Left cardiac atrium (tissue), 4 donors: Measurements from ENCODE around the gene MYOZ3. TPM values are rescaled to one million over a fixed set of nuclear protein-coding genes. Genes with fewer than 3 reads are reported as not detected.
A peak's percentile ranks its signal among the peaks of the same experiment; 100 is the strongest.

Experiments used
- ATAC-seq, 2 donors: fragments of 200-7000 bp; cut with Tn5 transposase; one replicate each; pipeline ENCODE4 v1.9.1; 2020; ENCODE audit warnings: mild to moderate bottlenecking in 2 of 2, moderate library complexity in 2 of 2
- DNase-seq: peaks from one replicate; pipeline ENCODE4 v3.0.0-alpha.2; 2020
- intact Hi-C, 2 donors: fragments of 100-400 bp; cut with DNase I; formaldehyde crosslinking; loops; one replicate each; pipeline versions ENCODE4 v1.14.1 to v1.15.1; 2022 to 2023
- long read RNA-seq: library from polyadenylated mRNA; unstranded; transcript quantifications from one replicate; pipeline ENCODE4 v2.0.0, GENCODE V29; 2021
- total RNA-seq, 2 donors: library from RNA; stranded (reverse); fragmentation: NEBNext Ultra II Directional; extraction: Animal tissue kit (Norgen Biotek cat#: 25700); gene quantifications; one replicate each; pipeline ENCODE4 v1.2.1, GENCODE V29; 2021
- donor health status: DM: no; HTN: yes; CAD: no.
- donor health status: DM: no; HTN: yes; CAD: no; lungs with severe emphysema.
- donor health status: DM: yes; HTN: yes; CAD: no.
- donor health status: Dilated cardiomyopathy.

MYOZ3 gene
- 1 to 10 TPM; 2.9 to 3.0 TPM for total RNA-seq
- long read RNA-seq, partial matches to known transcripts = 0 of 2 reads
- long read RNA-seq, other reads (novel, unspliced or antisense) = 2 of 2 reads

- ATAC-seq (no peak), DNase-seq (peak; percentile 11)
- intact Hi-C loops = no loop called here
These were observed at the start of gene MYOZ3 for GRCh38 chr5:150661086-150661485. TSS of gene MYOZ3 (plus strand) at chr5:150661251. CDS start at chr5:150662942, 1,691 bp downstream.

GRCh38 chr5:150612405-150612804, 48.6 kb upstream of the MYOZ3 start:
- DNase-seq (no peak), ATAC-seq (peak; percentile 17 to 20)
- intact Hi-C loops = no loop called here

- intact Hi-C loops = no loop called here
- ATAC-seq (no peak), DNase-seq (no peak)
These were observed 48.0 kb upstream of the MYOZ3 start for GRCh38 chr5:150612905-150613670.

- intact Hi-C loops = no loop called here
- ATAC-seq (peak; percentile 7 to 13), DNase-seq (peak; percentile 60)
These were observed 46.9 kb upstream of the MYOZ3 start for GRCh38 chr5:150613991-150614660.

GRCh38 chr5:150614661-150615060, 46.4 kb upstream of the MYOZ3 start:
- intact Hi-C loops = no loop called here
- ATAC-seq = no peak
- DNase-seq = no peak

- intact Hi-C loops = no loop called here
These were observed 45.8 kb upstream of the MYOZ3 start for GRCh38 chr5:150615141-150615699.

GRCh38 chr5:150616024-150616470, 45.0 kb upstream of the MYOZ3 start:
- intact Hi-C loops = no loop called here
- peak; percentile 90 for DNase-seq
- peak; percentile 39 to 53 for ATAC-seq

More at GRCh38 chr5:150615141-150615699, 45.8 kb upstream of the MYOZ3 start:
- DNase-seq (peak; percentile 86), ATAC-seq (peak; percentile 32 to 48)

GRCh38 chr5:150616506-150616905, 44.5 kb upstream of the MYOZ3 start:
- ATAC-seq (no peak), DNase-seq (no peak)
- intact Hi-C loops = no loop called here

- ATAC-seq (peak in 1 of 2 donors; percentile 29), DNase-seq (peak; percentile 61)
- intact Hi-C loops = loop anchor here in 1 of 2 donors (2.0 kb wide), 1 partner anchor 23 kb away; the partner anchor contains the start of gene SYNPO
These were observed 42.9 kb upstream of the MYOZ3 start for GRCh38 chr5:150618163-150618562.

- ATAC-seq (peak; percentile 41 to 56), DNase-seq (peak; percentile 69)
- intact Hi-C loops = loop anchor here in 1 of 2 donors (2.0 kb wide), 1 partner anchor 22 kb away; the partner anchor contains the start of gene SYNPO
These were observed 42.3 kb upstream of the MYOZ3 start for GRCh38 chr5:150618588-150619281.

- DNase-seq (peak; percentile 90), ATAC-seq (peak; percentile 55 to 69)
- intact Hi-C loops = loop anchor here in 1 of 2 donors (2.0 kb wide), 1 partner anchor 21 kb away; the partner anchor contains the start of gene SYNPO
These were observed 41.5 kb upstream of the MYOZ3 start for GRCh38 chr5:150619359-150620230.

GRCh38 chr5:150621301-150621700, 39.8 kb upstream of the MYOZ3 start:
- no peak for DNase-seq
- intact Hi-C loops = no loop called here
- no peak for ATAC-seq

- no peak for DNase-seq
- intact Hi-C loops = no loop called here
- no peak for ATAC-seq
These were observed 38.9 kb upstream of the MYOZ3 start for GRCh38 chr5:150622157-150622556.

GRCh38 chr5:150623152-150623877, 37.7 kb upstream of the MYOZ3 start:
- ATAC-seq (no peak), DNase-seq (no peak)
- intact Hi-C loops = no loop called here

- intact Hi-C loops = no loop called here
- ATAC-seq = no peak
- DNase-seq = no peak
These were observed 37.2 kb upstream of the MYOZ3 start for GRCh38 chr5:150623878-150624216.

GRCh38 chr5:150624334-150625163, 36.5 kb upstream of the MYOZ3 start:
- intact Hi-C loops = no loop called here
- DNase-seq (peak; percentile 71), ATAC-seq (peak; percentile 26 to 54)

GRCh38 chr5:150625164-150625535, 35.9 kb upstream of the MYOZ3 start:
- intact Hi-C loops = no loop called here
- DNase-seq (peak; percentile 78), ATAC-seq (peak; percentile 53 to 77)
